Measurements from ENCODE around the gene SGMS1.

- TF ChIP-seq POLR2AphosphoS5 (IDR thresholded peaks at IDR 0.05; ENCODE audit: low read depth, low read length) (no peak), REST (IDR thresholded peaks at IDR 0.05; ENCODE audit: insufficient read depth in 1 of 2, low read depth in 2 of 2, low read length in 2 of 2) (no peak)
Measured at GRCh38 chr10:50420196-50420595, 203.6 kb downstream of the SGMS1 start.
